GM19099 (cell line): Measurements from ENCODE around the gene RUSC1.

Experiments used
- POLR2A ChIP-seq: IDR thresholded peaks from 3 replicates; pipeline ENCODE4 v1.6.1; 2011; ENCODE audit warnings: low read depth; ENCODE audit not compliant: insufficient read length; ENCODE audit errors: extremely low read depth

The RUSC1 gene

GRCh38 chr1:155308493-155309422 lies 11.9 kb upstream of the RUSC1 start, which contains the start of gene FDPS:
FDPS (plus strand) TSS chr1:155308866; CDS start chr1:155309790, 924 bp downstream.
- peak; percentile 72 for TF ChIP-seq POLR2A

- peak; percentile 36 for TF ChIP-seq POLR2A
Observed at GRCh38 chr1:155309423-155310021, 11.2 kb upstream of the RUSC1 start.

- TF ChIP-seq POLR2A, result no peak
Observed at GRCh38 chr1:155313261-155313660, 7.4 kb upstream of the RUSC1 start.

GRCh38 chr1:155316922-155317321 lies 3.8 kb upstream of the RUSC1 start:
- no peak for TF ChIP-seq POLR2A

- peak; percentile 8 for TF ChIP-seq POLR2A
Observed at GRCh38 chr1:155318082-155318481, 2.6 kb upstream of the RUSC1 start.

GRCh38 chr1:155319536-155319935 lies 1.2 kb upstream of the RUSC1 start:
- TF ChIP-seq POLR2A, result no peak

- TF ChIP-seq POLR2A, result no peak
Observed at GRCh38 chr1:155320252-155320651, 442 bp upstream of the RUSC1 start.

GRCh38 chr1:155321639-155322503 lies 1.2 kb downstream of the RUSC1 start:
- TF ChIP-seq POLR2A, result no peak

- no peak for TF ChIP-seq POLR2A
Observed at GRCh38 chr1:155322571-155322952, 1.9 kb downstream of the RUSC1 start.

- TF ChIP-seq POLR2A, result no peak
Observed at GRCh38 chr1:155322953-155323728, 2.4 kb downstream of the RUSC1 start.

- TF ChIP-seq POLR2A, result no peak
Observed at GRCh38 chr1:155323729-155324036, 3.0 kb downstream of the RUSC1 start.

- TF ChIP-seq POLR2A, result peak; percentile 65
Observed at GRCh38 chr1:155324037-155324716, 3.5 kb downstream of the RUSC1 start.

- no peak for TF ChIP-seq POLR2A
Observed at GRCh38 chr1:155324717-155325602, 4.3 kb downstream of the RUSC1 start.
